GM12872 (cell line): ENCODE measurements around the gene PPP1R12C.
A peak's percentile ranks its signal among the peaks of the same experiment; 100 is the strongest.

Source experiments
- CTCF ChIP-seq: IDR thresholded peaks from 3 replicates; pipeline ENCODE4 v1.5.1; 2011; ENCODE audit warnings: low read depth, mild to moderate bottlenecking, low read length, moderate library complexity; ENCODE audit not compliant: insufficient read depth

PPP1R12C gene

GRCh38 chr19:55136399-55137102 lies 19.1 kb upstream of the PPP1R12C start:
- TF ChIP-seq CTCF = no peak

- no peak for TF ChIP-seq CTCF
Measured at GRCh38 chr19:55134736-55135135, 17.3 kb upstream of the PPP1R12C start.

- no peak for TF ChIP-seq CTCF
Measured at GRCh38 chr19:55133639-55134444, 16.4 kb upstream of the PPP1R12C start.

GRCh38 chr19:55132453-55133129 lies 15.2 kb upstream of the PPP1R12C start:
- TF ChIP-seq CTCF = peak; percentile 39; the same call in 2 of the 3 replicates

- TF ChIP-seq CTCF = no peak
Measured at GRCh38 chr19:55131421-55131820, 14.0 kb upstream of the PPP1R12C start.

- no peak for TF ChIP-seq CTCF
Measured at GRCh38 chr19:55119053-55119452, 1.6 kb upstream of the PPP1R12C start.

- TF ChIP-seq CTCF = no peak
Measured at GRCh38 chr19:55118401-55118991, 1.1 kb upstream of the PPP1R12C start.
